ENCODE data around the gene GRM7.

GRM7 gene

DNA sequence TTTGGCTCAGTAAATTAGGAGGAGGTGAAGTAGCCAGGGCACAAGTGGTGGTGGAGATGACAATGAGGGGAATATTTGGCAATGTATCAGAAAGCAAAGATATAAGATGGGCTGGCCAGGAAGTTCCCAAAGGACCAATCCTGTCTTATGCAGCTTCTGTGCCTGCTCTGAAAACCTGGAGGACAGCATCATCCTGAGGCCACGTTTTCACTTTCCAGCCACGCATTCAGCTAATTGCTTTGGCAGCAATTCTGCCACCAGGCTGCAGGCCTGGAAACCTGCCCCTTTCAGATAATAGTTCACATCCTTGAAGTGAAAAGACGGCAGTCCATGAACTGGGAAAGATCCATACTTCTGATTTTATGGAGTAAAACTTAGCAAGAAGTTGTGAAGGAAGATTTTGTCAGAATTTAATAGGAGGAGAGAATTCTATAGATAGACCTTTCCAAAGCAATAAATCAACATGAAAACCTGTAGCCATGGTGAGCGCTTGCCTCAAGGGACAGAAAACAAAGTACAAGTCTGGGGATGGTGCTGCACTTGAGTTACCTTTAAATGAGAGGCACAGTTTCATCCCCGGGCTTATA lies 682.5 kb downstream of the GRM7 start:
- TF ChIP-seq, protein P1, sequence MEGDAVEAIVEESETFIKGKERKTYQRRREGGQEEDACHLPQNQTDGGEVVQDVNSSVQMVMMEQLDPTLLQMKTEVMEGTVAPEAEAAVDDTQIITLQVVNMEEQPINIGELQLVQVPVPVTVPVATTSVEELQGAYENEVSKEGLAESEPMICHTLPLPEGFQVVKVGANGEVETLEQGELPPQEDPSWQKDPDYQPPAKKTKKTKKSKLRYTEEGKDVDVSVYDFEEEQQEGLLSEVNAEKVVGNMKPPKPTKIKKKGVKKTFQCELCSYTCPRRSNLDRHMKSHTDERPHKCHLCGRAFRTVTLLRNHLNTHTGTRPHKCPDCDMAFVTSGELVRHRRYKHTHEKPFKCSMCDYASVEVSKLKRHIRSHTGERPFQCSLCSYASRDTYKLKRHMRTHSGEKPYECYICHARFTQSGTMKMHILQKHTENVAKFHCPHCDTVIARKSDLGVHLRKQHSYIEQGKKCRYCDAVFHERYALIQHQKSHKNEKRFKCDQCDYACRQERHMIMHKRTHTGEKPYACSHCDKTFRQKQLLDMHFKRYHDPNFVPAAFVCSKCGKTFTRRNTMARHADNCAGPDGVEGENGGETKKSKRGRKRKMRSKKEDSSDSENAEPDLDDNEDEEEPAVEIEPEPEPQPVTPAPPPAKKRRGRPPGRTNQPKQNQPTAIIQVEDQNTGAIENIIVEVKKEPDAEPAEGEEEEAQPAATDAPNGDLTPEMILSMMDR (conservative IDR thresholded peaks at IDR 0.05; ENCODE audit: low read length), result no peak
- no peak overlapping the region for H3K4me3 ChIP-seq (ENCODE audit: low read length)
- no peak for DNase-seq (ENCODE audit: low read depth)

DNA sequence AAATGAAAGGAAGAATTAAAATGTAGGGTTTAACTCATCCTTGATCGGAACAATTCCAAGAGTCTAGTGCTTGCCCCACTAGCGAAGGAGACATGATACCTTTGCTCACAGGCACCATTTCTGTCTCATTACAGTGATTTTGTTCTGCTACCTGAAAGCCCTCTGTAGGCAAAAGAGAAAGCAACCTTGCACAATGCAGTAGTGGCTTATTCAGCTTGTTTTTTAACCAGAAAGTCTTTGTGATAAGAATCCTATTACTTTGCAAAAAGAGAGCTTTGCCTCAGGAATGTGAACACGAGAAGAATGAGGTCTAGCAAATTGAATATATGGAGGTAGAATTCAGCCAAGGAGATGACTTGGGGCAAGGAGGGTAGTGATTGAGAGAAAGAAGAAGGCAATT lies 684.4 kb downstream of the GRM7 start:
- TF ChIP-seq, protein P1 (conservative IDR thresholded peaks at IDR 0.05; ENCODE audit: low read length), result no peak
- no peak overlapping the region for H3K4me3 ChIP-seq (ENCODE audit: low read length)
- no peak for DNase-seq (ENCODE audit: low read depth)

GRCh38 chr3:7546253-7546652 lies 685.3 kb downstream of the GRM7 start:
- DNase-seq (ENCODE audit: low read depth), result no peak
- TF ChIP-seq, protein P1 (conservative IDR thresholded peaks at IDR 0.05; ENCODE audit: low read length), result no peak
- no peak overlapping the region for H3K4me3 ChIP-seq (ENCODE audit: low read length)

GRCh38 chr3:7547826-7548225 lies 686.9 kb downstream of the GRM7 start:
- DNase-seq (ENCODE audit: low read depth), result no peak
- H3K4me3 ChIP-seq (ENCODE audit: low read length), result no peak overlapping the region
- TF ChIP-seq, protein P1 (conservative IDR thresholded peaks at IDR 0.05; ENCODE audit: low read length), result no peak

GRCh38 chr3:7562892-7563291 lies 702.0 kb downstream of the GRM7 start:
- TF ChIP-seq, protein P1 (conservative IDR thresholded peaks at IDR 0.05; ENCODE audit: low read length), result no peak
- no peak for DNase-seq (ENCODE audit: low read depth)
- H3K4me3 ChIP-seq (ENCODE audit: low read length), result no peak overlapping the region

DNA sequence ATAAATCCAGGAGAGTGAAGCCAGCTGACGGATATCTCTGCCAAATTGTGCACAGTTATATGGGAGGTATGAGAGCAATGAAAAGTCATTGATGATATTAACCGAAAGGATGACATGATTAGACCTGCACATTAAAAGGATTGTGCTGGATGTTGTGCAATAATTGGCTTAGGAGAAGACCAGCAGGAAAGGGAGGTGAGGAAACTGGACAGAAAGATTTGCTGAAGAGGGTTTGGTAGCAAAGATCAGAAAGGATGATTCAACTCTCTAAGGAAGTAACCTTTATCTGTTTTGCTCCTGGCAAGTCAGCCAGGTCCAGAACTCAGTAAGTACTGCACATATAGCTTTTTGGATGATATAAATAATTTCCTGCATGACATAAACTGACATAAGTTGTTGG lies 704.7 kb downstream of the GRM7 start:
- TF ChIP-seq, protein P1 (conservative IDR thresholded peaks at IDR 0.05; ENCODE audit: low read length), result no peak
- no peak for DNase-seq (ENCODE audit: low read depth)
- H3K4me3 ChIP-seq (ENCODE audit: low read length), result no peak overlapping the region

DNA sequence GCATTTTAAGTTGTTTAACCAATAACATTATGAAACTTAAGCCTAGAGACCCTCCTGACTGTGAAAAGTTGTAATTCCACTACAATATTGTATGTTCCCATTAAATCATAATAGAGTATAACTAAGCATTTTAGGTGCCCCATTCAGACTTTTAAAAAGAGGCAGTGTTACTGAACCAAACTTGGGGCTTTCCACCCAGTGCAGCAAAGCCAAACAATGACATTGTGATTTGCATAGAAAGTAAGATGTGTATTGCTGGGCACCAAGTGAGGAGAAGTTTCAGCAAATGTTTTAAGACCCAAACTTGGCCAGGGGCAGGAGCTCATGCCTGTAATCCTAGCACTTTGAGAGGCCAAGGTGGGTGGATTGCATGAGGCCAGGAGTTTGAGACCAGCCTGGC lies 706.2 kb downstream of the GRM7 start:
- no peak overlapping the region for H3K4me3 ChIP-seq (ENCODE audit: low read length)
- TF ChIP-seq, protein P1 (conservative IDR thresholded peaks at IDR 0.05; ENCODE audit: low read length), result no peak
- no peak for DNase-seq (ENCODE audit: low read depth)
